CD4-positive, alpha-beta T cell treated with Interleukin-21 for 1 hour (primary cell): ENCODE measurements around the gene SMAD6.
"Not testable (repeated sequence)": the region's sequence is repeated elsewhere in the genome, so short reads cannot be mapped to it uniquely, and the experiment has no call there.

Source experiments
- DNase-seq: peaks from one replicate; pipeline ENCODE4 v3.0.0-alpha.2; 2020

The SMAD6 gene

DNA sequence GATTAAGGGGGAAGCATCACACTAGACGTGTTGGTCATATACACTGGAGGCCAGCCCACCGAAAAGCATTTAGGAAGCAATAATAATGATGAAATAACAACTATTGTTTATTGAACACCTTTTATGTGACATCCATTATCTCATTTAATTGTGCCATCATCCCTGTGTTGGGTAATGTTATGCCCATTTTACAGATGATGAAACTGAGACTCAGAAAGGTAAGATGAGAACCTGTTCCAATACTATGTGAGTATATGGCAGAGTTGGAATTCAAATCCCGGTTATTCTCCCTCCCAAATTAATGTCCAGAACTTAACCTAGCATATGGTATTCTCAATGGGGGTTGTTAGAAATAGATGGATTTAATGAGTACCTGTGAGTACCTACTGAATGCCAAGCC, 99.2 kb downstream of the SMAD6 start:
- DNase-seq: no peak

DNA sequence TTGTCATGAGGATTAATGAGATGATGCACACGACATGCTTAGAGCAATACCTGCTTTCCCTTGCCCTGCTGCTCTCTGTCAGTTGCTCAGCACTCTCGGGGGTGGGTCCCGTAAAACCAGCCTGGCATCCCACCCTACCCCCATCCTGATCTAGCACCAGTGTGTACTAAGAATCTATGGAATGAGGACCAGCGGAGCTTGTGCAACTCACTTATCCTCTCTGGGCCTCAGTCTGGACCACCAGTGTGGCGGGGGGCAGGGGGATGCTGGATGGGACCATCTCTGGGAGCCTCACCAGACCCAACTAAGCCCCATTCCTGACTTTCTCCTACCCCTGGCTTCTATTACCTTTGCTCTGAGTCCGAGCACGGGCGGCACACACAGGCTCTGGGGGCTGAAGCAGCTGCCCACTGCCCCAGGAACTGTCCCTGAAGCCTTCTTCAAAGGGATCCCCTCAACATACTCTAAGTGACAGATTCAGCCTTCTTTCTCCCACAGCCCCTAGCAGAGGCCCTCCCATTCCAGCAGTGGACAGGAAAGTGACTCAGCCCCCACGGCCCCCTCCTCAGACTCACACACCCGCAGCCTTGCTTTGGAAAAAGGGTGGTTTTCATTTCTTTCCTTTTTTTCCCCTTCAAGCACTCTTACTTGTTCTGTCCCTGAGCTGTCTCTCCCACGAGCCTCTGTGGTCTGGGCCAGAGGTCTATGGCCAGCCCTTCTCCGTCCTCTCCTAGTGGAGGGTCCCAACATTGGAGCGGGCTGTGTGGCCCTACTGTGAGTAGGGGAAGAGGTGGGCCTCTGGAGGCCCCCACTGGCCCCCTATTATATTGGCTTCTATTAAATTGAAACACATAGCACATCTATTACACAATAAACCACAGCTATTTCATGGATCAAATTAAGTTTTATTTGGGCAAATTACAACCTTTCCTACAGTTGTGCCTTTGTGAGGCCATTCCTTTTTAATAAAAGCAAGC, 100.3 kb downstream of the SMAD6 start:
- no peak for DNase-seq

DNA sequence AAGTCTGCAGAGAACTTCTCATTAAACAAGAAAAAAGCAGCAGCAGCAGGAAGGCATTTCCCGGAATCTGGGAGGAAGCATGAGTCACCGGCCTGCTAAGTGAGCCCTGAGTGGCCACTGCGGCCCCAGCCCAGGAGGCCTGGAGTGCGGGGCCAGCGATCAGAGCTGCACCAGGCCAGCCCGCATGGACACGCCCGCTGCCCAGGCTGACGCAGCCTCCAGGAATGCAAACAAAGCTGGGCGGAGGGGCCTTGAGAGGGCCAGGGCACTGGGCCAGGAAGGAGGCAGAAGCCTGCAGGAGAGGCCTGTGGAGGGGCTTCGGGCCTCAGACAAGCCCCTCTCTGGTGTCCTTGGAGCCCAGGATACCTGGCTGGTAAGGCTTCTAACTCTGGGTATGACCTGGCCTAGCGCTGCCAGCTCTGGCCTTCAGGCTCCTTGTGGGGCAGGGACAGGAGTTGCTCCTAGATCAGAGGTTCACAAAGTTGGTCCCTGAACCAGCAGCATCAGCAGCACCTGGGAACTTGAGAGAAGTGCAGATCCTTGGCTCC, 101.2 kb downstream of the SMAD6 start:
- no peak for DNase-seq

DNA sequence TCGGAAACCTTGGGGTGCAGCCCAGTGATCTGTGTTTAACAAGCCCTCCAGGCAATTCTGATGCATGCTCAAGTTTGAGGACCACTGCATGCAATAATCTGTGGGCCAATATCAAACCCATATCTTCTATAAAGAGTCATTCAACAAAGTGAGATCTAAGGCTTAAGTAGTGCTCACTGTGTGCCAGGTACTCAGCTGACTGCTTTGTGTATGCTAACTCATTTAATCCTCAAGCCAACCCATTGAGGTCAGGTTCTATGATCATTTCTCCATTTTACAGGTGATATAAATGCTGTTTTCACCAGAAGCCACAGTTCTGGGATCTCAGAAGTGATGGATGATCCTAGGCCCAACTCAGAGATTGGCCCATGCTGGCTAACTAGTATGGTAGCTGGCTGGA, 101.7 kb downstream of the SMAD6 start:
- no peak for DNase-seq

DNA sequence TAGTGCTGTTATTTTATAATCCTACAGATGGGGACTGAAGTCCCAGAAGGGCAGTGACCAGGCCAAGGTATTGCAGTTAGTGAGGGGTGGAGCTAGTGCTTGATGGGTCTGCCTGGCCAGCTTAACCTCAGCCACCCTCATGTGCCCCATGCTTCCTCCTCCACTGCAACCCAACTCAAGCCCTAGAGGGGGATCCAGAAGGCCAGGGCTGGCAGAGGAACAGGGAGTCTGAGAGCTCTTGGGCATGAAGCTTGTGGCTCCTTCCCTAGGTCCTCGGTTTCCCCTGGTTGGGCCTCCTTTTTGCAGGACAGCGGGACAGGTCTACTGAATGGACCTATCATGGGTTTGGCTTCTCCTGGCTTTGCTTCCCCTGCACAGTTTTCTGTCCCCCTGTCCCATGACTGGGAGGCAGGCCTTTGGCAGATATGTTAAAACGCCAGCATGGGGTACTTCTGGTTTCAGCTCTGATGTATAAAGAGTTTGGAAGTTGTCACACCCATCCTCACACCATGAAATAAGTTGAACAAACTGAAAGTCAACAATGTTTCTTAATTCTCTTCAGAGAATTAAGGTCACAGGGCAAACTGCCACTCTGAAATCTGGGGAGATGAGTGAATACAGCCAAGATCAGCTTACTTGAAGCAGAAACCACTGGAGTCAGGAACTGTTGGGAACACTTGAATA, 103.3 kb downstream of the SMAD6 start:
- DNase-seq: no peak

DNA sequence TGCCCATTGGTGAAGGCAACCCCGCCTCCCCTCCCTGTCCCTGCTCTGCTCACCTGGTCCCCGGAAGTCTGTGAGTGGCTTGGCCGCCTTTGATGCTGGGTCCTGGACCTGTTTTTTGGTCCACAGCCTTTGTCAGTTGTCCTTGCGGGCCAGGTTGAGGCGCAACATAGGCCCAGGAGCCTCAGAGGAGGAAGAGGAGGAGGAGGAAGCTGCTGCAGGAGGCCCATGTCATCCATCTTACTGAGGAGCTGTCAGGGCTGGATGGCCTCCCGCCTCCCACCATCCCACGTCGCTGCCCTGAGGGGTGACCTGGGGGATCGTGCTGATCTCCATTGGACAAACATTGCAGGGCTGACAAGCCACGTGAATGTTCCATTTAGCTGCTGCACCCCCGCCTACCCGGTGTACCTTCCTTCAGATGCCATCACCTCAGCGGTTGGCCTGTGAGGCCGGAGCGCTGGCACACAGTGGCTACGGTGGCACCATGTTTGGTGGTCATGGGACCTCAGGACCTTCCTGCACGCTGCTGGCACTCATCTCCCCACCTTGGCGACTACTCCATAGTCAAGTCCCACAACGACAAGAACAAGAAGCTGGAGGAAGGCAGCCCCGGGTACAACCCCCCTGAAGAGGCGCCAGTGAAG, 106.3 kb downstream of the SMAD6 start:
- no peak for DNase-seq

DNA sequence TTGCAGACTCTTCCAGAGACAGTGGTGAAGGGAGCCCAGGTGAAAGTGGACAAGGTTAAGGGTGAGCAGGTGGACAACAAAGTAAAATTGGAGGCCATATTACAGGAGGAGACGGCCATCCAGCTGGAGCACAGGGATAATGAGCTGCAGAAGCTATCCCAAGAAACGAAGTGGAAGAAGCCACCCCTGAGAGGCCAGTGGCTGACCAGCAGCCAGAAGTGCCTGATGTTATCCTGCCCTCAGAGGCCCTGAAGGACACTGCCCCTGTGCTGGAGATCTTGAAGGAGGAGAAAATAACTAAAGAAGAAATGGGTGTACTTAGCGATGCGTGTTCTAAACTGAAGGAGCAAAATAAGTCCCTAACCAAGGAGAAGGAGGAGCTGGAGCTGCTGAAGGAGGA, 107.6 kb downstream of the SMAD6 start:
- no peak for DNase-seq

DNA sequence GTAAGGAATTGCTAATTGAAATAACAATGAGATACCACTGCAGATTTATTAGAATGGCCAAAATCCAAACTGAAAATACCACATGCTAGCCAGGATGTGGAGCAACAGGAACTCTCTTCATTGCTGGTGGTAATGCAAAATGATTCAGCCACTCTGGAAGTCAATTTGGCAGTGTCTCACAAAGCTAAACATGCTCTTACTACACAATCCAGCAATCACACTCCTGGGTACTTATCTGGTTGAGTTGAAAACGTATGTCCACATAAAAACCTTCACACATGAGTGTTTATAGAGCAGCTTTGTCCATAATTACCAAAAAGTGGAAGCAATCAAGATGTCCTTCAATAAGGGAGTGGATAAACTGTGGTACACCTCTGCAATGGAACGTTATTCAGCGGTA, 113.3 kb downstream of the SMAD6 start:
- no peak for DNase-seq

DNA sequence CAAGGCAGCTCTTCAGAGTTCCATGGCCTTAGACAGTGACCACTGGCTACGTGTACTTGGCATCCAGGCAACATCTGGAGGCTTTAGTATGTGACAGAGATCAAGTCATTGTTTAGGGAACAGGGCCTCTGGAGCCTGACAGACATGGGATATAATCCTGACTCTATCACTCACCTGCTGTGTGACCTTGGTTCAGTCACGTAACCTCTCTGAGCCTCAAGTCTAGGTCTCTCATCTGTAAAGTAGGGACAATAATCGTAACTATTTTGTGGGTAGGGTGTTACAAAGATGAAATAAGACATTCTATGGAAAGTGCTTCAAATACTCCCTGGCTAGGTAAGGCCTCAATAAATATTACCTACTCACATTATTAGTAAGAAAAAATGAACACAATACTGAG, 114.2 kb downstream of the SMAD6 start:
- DNase-seq: no peak

DNA sequence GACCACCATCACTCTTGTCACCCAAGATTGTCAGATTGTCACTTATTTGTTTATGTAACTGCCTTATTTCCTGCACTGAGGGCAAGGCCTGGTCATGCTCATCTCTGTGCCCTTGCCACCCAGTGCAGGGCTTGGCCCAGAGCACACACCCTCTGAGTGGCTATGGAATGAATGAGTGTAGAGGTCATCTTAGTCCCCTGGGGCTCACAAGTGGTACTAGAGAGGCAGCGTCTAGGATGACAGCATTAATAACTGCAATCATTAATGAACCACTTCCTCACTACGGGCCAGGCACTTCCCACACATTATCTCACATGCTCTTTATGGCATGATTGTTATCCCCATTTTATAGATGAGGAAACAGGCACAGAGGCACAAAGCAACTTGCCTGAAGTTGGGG, 117.0 kb downstream of the SMAD6 start:
- DNase-seq: no peak

DNA sequence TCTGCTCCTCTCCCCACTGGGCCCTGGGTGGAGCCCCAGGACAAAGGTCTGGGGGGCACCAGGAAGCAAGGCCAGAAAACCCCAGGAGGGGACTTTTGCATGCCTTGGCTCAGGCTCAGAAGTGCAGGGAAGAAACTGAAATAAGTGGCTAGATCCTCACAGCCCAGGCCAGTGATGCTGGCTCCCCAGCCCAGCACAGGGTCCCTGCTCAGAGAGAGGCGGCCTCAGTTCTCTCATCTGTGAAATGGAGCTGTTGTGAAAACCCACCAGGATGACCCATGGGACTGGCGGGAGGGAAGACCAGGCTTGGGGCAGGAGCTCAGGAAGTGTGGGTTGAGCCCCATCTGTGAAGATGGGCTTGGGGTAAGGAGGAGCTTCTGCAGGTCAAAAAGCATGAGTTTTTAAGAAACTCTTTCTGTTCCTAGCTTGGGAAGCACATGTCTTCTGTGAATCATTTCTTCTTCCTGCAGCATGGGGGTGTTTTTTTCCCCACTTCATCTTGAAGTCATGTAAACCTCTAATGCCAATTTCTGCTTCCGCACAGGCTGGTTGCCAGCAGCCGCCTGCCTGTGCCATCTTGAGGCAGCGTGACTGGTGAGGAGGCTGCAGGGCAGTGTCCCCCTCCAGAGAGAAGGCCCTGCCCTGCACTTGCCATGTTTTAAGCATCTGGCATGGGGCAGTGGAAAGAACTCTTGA, 118.6 kb downstream of the SMAD6 start:
- DNase-seq: no peak

DNA sequence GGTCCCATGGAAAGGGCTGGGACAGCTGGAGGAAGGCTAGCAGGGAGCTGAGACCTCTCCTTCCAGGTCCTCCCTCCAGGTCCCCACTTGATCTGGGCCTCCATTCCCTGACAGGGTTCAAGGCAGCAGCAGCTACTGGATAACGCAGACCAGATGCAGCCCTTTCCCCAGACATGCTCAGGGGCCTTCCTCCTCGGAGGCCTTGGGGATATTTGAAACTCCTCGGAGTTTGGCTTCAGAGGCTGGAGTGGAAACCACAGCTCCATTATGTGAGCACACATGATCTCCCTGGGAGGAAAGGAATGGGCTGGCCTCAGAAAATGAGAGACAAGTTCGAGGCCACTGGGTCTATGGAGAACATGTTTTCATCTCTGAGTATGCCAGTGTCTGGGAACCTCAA, 119.3 kb downstream of the SMAD6 start:
- no peak for DNase-seq

DNA sequence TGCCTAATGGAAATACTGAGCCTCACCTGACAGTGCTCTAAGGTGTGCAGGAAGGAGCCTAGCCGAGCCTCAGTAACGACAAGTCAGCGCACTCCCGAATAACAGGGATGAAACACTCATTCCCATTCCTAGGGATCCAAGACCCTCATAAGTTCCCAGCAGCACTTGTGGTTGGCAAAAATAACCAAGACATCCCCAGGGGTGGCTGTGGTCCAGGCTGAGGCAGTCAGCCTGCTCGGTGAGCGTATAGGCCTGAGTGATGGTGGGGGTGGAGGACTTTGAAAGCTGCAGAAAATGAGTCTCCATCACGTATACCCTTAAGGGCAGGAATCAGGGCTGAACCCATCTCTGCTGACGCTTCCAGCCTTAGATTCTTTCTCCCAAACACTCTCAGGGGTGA, 120.1 kb downstream of the SMAD6 start:
- no peak for DNase-seq

DNA sequence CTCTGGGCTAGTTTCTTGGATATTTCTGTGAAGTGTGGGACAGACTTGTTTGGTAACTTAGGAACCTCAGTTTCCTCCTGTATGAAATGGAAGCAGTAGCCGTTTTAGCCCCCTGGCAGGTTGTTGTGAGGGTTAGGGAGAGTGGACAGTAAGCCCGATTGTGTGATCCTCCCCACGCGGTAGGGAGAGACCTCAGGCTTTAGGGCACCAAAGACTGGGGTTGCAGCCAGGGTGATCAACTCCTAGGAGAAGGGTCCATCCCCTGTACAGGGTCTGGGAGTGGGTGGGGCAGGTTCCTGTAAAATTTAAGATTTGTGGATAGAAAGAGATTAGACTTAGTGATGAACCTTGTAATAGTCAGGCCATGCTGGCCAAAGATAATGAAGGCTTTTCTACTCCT, 120.5 kb downstream of the SMAD6 start:
- no peak for DNase-seq

DNA sequence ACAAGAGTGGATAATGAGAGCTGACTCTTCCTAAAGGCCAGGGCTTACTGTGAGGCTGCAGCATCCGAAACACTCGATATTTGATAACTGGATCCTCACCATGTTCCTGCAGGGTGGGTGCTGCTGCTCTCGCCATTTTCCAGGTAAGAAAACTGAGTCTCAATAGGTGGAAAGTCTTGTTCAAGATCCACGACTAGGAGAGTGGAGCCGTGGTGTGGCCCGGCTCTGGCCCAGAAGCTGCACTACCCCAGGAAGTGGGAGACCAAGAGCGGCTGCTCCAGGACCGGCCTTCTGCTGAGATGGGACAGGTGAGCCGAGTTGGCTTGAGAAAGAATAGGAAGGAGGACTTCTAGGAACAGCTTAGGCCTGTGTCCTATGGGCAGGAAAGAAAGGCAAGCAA, 121.6 kb downstream of the SMAD6 start:
- no peak for DNase-seq

DNA sequence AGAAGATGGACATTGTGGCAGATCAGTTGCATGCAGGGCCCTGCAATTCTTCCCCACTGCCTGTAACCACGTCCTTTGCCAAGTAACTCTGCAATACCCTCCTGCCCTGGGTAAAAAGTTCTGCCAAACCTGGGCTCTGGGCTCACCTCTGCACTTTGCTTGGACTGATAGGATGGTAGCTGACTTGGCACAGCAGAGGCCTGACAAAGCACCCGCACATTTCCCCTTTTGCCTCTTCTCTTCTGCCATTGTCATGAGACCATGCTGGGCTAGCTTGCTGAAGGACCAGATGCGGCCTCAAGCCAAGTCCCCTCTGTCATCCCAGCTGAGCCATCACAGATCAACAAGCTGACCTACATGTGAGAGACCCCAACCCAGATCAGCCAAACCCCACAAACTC, 122.4 kb downstream of the SMAD6 start:
- DNase-seq: no peak

DNA sequence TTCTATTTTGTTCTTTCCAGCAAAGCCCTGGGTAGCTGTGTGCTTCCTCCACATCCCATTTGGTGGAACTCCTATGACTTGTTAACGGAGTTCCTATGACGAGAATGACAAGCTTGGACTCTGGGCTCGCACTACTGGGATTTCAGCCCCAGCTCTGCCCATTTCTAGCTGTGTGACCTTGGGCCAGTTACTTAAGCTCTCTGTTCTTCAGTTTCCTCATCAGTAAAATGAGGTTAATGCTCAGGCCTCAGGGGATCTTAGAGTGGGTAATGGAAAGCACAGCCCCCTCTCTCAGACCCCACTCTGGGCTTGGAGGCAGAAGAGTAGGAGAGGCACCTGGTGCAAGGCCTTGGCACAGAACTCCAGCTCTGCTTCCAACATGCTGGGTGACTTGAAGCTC, 123.1 kb downstream of the SMAD6 start:
- DNase-seq: no peak

DNA sequence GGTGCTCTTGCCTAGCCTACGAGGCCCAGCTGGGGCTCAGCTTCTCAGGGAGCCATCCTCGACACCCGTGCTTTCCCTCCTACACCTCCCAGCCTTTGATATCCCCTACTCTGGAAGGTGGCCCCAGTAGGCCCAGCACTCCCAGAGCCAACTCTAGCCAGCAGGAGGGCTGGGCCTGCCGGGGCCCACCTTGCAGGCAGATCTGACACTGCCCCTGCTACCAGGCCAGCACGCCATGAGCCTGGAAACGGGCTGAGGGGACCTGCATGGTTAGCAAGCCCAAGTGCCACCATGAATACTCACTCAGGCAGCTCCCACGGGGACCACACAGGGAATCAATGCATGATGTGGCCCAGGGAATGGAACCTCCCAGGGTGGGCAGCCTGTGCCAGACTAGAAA, 123.7 kb downstream of the SMAD6 start:
- no peak for DNase-seq

DNA sequence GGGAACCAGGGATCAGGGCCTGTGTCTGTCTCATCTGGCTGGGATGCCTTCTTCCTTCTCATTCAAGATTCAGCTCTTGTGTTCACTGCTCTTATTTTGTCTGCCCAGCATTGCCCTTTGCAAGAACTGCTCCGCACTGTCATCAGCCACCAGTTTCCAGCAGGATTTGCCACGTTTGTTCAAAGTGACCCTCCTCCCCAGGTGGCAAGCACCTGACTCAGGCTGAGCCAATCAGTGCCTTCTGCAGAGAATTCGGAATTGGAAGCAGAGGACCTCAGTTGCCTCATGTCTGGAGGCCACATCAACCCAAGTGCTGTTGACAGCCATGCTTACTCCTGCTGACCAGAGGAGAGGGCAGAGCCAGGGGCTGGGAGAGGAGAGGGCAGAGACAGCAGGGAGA, 124.5 kb downstream of the SMAD6 start:
- no peak for DNase-seq

DNA sequence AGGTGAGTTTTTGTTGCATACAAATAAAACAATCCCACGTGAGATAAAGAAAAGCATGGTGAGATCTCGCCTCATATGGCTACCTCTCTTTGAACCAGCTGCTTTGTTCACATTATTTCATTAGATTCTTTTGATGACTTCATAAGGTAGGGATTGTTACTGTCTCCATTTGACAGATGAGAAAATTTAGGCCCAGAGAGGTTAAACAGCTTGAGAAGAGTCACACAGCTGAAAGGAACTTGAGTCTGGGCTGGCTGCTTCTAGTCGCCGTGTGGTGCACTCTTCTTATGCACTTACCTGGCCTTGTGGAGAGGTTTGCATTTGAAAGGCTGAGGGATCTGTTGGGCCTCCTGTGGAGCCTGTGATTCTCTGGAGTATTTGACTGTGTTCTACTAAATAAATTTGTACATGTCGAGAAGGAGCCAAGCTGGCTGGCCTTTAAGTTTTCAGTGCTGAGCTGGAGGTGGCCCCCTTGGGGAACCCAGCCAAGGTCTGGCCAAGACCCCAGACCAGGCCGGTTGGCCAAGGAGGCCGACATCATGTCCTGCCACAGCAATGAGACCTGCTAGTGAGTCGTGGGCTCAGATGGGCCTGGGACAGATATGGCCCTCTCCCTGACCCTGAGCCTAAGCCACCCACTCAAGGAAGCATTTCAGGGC, 125.1 kb downstream of the SMAD6 start:
- no peak for DNase-seq

DNA sequence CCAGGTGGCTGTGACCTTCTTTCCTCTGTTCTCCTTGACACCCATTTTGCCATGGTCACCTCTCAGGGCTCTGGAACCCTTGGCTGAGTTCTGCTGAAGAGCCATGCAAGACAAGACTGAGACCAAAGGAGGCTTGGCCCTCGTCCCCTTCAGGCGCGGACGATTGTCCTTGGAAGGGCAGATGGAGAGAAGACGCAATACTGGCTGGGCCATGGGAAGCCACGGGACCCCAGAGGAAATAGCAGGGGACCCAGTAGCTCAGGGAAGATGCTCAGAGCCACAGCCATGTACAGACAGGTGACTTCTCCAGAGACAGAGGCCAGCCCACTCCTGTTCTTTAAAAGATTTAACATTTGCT, 125.6 kb downstream of the SMAD6 start:
- no peak for DNase-seq

DNA sequence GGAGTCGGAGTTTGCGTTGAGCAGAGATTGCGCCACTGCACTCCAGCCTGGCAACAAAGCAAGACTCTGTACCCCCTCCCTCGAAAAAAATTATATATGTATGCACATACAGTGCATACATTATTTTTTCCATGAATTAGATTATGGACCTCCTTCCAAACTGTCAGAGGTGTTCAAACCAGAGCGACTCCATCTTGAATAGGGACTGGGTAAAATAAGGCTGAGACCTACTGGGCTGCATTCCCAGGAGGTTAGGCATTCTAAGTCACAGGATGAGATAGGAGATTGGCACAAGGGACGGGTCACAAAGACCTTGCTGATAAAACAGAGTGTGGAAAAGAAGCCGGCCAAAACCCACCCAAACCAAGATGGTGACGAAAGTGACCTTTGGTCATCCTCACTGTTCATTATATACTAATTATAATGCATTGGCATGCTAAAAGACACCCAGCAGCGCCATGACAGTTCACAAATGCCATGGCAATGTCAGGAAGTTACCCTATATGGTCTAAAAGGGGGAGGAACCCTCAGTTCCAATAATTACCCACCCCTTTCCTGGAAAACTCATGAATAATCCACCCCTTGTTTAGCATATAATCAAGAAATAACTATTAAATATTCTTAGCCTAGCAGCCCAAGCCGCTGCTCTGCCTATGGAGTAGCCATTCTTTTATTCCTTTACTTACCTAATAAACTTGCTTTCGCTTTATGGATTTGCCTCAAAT, 126.9 kb downstream of the SMAD6 start:
- not testable (repeated sequence) for DNase-seq
